Gastrocnemius medialis (tissue), 4 donors: ENCODE data around the gene ATP13A3.

ENCODE experiments used
- POLR2A ChIP-seq, 2 donors: fragments of 450-650 bp; IDR thresholded peaks; one replicate each; pipeline ENCODE4 v1.6.1; 2017; ENCODE audit warnings: antibody characterized with exemption in 2 of 2, mild to moderate bottlenecking in 2 of 2, moderate library complexity in 2 of 2
- TF ChIP-seq, protein P1 (sequence below), 5 experiments: fragments of 450-650 bp in 3 of 5; fragments of 200-600 bp in 2 of 5; sonication (generic) in 2 of 5; IDR thresholded peaks in 4 of 5; conservative IDR thresholded peaks in 1 of 5; 1 replicate in 4 of 5; 2 replicates in 1 of 5; pipeline ENCODE4 v1.5.1; 2016 to 2019; ENCODE audit warnings: antibody characterized with exemption in 5 of 5, mild to moderate bottlenecking in 3 of 5, moderate library complexity in 3 of 5

DNA sequence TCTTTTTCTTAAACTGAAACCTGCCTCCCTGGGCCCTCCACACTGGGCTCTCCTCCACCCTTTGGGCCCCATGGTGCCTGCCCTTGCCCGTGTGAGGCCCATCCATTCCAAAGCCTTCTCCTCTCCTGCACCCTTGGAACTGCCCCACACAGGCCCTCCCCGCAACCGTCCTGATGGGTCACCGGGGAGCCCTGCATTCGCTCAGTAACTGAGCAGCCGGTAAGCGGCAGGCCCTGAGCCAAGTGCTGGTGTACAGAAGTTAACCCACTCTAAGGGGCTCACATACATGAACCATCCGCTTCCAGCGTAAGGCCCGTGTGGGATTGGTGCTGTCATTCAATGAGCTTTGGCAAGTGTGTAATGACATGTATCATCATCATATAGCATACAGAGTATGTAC, 111.9 kb downstream of the ATP13A3 start:
- TF ChIP-seq, protein P1, sequence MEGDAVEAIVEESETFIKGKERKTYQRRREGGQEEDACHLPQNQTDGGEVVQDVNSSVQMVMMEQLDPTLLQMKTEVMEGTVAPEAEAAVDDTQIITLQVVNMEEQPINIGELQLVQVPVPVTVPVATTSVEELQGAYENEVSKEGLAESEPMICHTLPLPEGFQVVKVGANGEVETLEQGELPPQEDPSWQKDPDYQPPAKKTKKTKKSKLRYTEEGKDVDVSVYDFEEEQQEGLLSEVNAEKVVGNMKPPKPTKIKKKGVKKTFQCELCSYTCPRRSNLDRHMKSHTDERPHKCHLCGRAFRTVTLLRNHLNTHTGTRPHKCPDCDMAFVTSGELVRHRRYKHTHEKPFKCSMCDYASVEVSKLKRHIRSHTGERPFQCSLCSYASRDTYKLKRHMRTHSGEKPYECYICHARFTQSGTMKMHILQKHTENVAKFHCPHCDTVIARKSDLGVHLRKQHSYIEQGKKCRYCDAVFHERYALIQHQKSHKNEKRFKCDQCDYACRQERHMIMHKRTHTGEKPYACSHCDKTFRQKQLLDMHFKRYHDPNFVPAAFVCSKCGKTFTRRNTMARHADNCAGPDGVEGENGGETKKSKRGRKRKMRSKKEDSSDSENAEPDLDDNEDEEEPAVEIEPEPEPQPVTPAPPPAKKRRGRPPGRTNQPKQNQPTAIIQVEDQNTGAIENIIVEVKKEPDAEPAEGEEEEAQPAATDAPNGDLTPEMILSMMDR (IDR thresholded peaks at IDR 0.05 in 4 of 5, conservative IDR thresholded peaks at IDR 0.05 in 1 of 5), result no peak
- no peak for TF ChIP-seq POLR2A (IDR thresholded peaks at IDR 0.05)
